Astrocyte of the cerebellum (primary cell): ENCODE measurements around the gene OR2H1.

Experiments
- DNase-seq: peaks from one replicate; pipeline ENCODE4 v3.0.0-alpha.2; 2011; ENCODE audit warnings: low read depth
- H3K4me3 ChIP-seq: 2 replicates; pipeline ENCODE4 v1.5.1; 2011; ENCODE audit warnings: mild to moderate bottlenecking, low read depth, low read length, moderate library complexity
- in situ Hi-C: cut with HindIII; loops from 2 replicates; pipeline ENCODE4 v1.10.0; 2017; ENCODE audit warnings: low sequenced_read_pairs
- TF ChIP-seq, protein P1 (sequence below): IDR thresholded peaks from 2 replicates; pipeline ENCODE4 v1.5.1; 2012; ENCODE audit warnings: low read length, low read depth, moderate library complexity, mild to moderate bottlenecking; ENCODE audit errors: missing control alignments

The OR2H1 gene

DNA sequence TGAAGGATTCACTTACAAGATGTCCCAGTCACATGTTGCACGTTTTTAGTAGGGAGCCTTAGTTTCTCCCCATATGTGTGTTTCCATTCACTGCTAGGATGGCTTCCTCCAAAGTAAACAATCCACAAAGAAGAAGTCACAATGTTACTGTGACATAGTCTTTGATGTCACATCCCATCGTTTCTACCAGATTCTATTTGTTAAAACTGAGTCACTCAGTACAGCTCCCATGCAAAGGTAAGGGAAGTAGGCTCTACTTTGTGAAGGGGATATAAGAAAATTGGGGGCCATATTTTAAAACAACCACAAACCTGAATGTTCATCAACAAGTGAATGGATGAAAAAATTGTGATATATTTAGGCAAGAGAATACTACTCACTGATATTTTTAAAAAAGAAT is at the start of gene OR2H1, which contains the start of gene OR11A1:
TSS of gene OR2H1 (plus strand) at position 185 of the 400 bp plus-strand sequence. CDS start 4,615 bp downstream, outside the sequence.
TSS of gene OR11A1 (minus strand) at position 101 of the 400 bp plus-strand sequence. CDS start 29,430 bp downstream, outside the sequence.
- TF ChIP-seq, protein P1, sequence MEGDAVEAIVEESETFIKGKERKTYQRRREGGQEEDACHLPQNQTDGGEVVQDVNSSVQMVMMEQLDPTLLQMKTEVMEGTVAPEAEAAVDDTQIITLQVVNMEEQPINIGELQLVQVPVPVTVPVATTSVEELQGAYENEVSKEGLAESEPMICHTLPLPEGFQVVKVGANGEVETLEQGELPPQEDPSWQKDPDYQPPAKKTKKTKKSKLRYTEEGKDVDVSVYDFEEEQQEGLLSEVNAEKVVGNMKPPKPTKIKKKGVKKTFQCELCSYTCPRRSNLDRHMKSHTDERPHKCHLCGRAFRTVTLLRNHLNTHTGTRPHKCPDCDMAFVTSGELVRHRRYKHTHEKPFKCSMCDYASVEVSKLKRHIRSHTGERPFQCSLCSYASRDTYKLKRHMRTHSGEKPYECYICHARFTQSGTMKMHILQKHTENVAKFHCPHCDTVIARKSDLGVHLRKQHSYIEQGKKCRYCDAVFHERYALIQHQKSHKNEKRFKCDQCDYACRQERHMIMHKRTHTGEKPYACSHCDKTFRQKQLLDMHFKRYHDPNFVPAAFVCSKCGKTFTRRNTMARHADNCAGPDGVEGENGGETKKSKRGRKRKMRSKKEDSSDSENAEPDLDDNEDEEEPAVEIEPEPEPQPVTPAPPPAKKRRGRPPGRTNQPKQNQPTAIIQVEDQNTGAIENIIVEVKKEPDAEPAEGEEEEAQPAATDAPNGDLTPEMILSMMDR: no peak
- no peak within 1 kb of the TSS for H3K4me3 ChIP-seq
- DNase-seq: no peak
- in situ Hi-C loops: no loop called here

DNA sequence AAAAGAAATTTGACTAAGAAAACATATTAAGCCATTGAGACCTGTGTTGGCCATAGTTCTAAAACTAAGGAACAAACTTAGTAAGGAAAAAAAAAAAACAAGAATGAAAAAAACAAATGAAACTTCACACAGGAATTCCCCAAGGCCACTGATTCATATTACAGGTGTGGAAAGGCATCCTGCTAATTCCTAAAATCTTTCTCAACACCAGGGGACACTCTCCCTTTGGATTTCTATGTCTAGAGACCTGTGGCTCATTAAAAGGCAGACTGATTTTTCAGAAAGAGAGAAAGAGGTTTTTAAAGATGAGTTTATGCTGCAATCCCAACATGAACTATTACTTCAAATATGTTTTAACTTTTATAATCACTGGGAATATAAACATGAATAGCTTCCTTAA is 42.4 kb upstream of the OR2H1 start, which contains the start of gene OR12D1:
TSS of gene OR12D1 (plus strand) at position 341 of the 400 bp plus-strand sequence.
- TF ChIP-seq, protein P1: no peak
- no peak within 1 kb of the TSS for H3K4me3 ChIP-seq
- in situ Hi-C loops: no loop called here
- no peak for DNase-seq

DNA sequence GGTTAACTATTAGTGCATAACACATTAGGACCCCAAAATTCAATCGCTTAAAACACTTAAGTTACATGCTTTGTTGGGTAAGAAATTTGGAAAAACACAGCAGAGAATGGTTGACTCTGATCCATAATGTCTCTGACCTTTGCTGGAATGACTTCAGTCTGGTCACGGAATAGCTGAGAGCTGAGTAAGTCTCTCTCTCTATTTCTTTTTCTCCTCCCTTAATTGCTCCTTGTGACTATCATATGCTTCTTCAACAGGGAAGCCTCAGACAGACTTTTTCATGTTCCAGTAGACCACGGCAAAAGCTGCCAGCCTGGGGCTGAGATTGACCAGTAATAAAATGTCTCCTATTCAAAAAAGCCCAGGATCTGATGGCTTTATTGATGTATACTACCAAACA is 37.4 kb upstream of the OR2H1 start:
- TF ChIP-seq, protein P1: no peak
- no peak for DNase-seq
- in situ Hi-C loops: no loop called here
- no peak overlapping the region for H3K4me3 ChIP-seq

DNA sequence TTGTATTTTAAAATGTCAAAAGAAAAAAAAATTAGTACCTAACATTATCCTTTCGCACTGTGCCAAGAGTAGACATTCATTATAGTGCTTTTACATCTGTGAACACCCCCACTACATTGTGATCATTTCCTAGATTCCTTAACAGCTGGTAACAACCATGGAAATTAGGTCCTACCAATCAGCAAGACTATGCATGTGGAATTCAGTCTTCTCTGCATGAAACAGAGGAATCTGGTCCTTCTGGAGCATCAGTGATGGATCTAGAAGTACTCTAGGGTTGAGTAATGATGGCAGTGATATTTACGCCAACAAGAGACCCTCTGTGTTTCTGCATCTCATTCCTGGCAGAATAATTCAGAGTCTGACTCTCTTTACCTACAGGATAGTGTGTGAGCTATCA is 32.8 kb upstream of the OR2H1 start:
- in situ Hi-C loops: no loop called here

DNA sequence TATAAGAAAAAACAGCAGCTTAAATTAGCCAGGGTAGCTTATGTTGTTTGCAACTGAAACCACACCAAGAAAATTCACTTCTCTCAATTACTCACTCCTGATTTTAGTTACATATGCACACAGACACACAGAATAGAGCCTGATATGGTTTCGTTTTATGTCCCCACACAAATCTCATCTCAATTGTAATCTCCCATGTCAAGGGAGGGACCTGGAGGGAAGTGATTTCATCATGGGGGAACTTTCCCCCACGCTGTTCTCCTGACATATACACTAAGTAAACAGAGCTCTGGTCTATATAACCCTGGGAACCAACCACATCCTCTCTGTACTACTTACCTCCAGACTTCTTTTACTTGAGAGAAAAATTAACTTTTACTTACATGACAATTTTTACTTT is 32.4 kb upstream of the OR2H1 start:
- TF ChIP-seq, protein P1: no peak
- no peak for DNase-seq
- no peak overlapping the region for H3K4me3 ChIP-seq
- in situ Hi-C loops: no loop called here

More for the DNA sequence above, 32.8 kb upstream of the OR2H1 start:
- TF ChIP-seq, protein P1: no peak
- no peak overlapping the region for H3K4me3 ChIP-seq
- DNase-seq: no peak

DNA sequence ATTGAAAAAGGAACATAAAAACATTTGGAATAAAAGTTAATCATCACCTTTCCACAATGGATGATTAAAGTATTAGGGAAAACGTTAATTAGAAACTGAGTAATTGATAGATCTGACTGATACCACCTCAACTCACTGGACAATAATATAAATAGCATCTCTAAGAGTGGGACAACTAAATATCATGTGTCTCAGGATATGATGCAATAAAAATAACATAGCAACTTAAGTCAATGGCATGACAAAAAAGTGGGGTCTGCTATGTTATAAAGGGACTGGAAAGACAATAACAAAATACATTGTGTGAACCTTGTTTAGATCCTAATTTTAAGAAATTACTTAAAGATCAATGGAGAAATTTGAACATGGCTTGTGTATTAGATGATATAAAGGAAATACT is 31.9 kb upstream of the OR2H1 start:
- TF ChIP-seq, protein P1: no peak
- in situ Hi-C loops: no loop called here
- DNase-seq: no peak
- no peak overlapping the region for H3K4me3 ChIP-seq
